Activated T-cell treated with anti-CD3 and anti-CD28 coated beads, Interleukin-2, amount 50 U/mL, for 72 hours (primary cell): ENCODE results near the gene SRC. TPM values are rescaled to one million over a fixed set of nuclear protein-coding genes. Genes with fewer than 3 reads are reported as not detected.

ENCODE experiments used
- ATAC-seq, 2 donors: fragments of 150-1000 bp; cut with Tn5 transposase; replicated peaks in 1 of 2; 2 replicates each; pipeline ENCODE4 v1.10.0; 2021; ENCODE audit warnings: moderate library complexity in 2 of 2, mild to moderate bottlenecking in 1 of 2
- DNase-seq, 2 donors: peaks; one replicate each; pipeline ENCODE4 v3.0.0; 2021 to 2022; ENCODE audit warnings: mixed read lengths in 1 of 2
- H3K27ac Mint-ChIP-seq: one replicate; pipeline ENCODE4 v1.8.0; 2022; ENCODE audit warnings: mild to moderate bottlenecking, moderate library complexity, mixed read lengths
- H3K27me3 Mint-ChIP-seq: one replicate; pipeline ENCODE4 v1.8.0; 2022; ENCODE audit warnings: low read depth, mixed read lengths
- H3K36me3 Mint-ChIP-seq, 2 donors: one replicate each; pipeline ENCODE4 v1.8.0; 2022; ENCODE audit warnings: mixed read lengths in 2 of 2, mild to moderate bottlenecking in 1 of 2; ENCODE audit not compliant: insufficient read depth in 2 of 2
- H3K4me1 Mint-ChIP-seq: one replicate; pipeline ENCODE4 v1.8.0; 2022; ENCODE audit warnings: low read depth, mixed read lengths
- H3K4me3 Mint-ChIP-seq, 2 donors: one replicate each; pipeline ENCODE4 v1.8.0; 2022; ENCODE audit warnings: mild to moderate bottlenecking in 2 of 2, mixed read lengths in 2 of 2, moderate library complexity in 2 of 2
- H3K9me3 Mint-ChIP-seq, 2 donors: one replicate each; pipeline ENCODE4 v1.8.0; 2022; ENCODE audit warnings: mixed read lengths in 2 of 2
- total RNA-seq, 2 donors: library from RNA; stranded (reverse); gene quantifications; one replicate each; pipeline ENCODE4 v1.2.3, GENCODE V29; 2022

The SRC gene
- total RNA-seq, 2 donors from 2014 or later = 5.1 to 6.2 TPM

DNA sequence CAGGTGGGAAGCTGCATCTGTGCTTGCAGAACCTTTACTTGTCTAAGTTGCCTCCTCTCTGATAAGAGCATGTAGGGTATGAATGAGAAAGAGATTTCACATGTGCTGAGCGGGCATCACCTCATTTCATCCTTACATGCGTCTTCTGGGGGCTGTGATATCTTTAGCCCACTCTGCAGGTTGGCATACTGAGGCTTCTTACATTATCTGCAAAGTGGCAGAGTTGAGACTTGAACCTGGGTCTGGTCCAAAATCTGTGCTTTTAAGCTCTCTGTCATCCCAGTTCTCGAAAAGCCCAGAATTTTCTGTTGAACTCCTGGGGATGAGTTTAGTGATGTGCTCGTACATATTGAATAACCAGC, 2.0 kb upstream of the SRC start:
- no peaks in the 10 kb centered on the region for H3K27me3 Mint-ChIP-seq
- H3K4me3 Mint-ChIP-seq = no peak overlapping the region
- ATAC-seq (no peak), DNase-seq (no peak)
- peaks cover 21% of the 10 kb centered on the region for H3K4me1 Mint-ChIP-seq
- no peak overlapping the region for H3K27ac Mint-ChIP-seq
- no peaks in the 10 kb centered on the region for H3K9me3 Mint-ChIP-seq
- H3K36me3 Mint-ChIP-seq = no peaks in the 10 kb centered on the region

DNA sequence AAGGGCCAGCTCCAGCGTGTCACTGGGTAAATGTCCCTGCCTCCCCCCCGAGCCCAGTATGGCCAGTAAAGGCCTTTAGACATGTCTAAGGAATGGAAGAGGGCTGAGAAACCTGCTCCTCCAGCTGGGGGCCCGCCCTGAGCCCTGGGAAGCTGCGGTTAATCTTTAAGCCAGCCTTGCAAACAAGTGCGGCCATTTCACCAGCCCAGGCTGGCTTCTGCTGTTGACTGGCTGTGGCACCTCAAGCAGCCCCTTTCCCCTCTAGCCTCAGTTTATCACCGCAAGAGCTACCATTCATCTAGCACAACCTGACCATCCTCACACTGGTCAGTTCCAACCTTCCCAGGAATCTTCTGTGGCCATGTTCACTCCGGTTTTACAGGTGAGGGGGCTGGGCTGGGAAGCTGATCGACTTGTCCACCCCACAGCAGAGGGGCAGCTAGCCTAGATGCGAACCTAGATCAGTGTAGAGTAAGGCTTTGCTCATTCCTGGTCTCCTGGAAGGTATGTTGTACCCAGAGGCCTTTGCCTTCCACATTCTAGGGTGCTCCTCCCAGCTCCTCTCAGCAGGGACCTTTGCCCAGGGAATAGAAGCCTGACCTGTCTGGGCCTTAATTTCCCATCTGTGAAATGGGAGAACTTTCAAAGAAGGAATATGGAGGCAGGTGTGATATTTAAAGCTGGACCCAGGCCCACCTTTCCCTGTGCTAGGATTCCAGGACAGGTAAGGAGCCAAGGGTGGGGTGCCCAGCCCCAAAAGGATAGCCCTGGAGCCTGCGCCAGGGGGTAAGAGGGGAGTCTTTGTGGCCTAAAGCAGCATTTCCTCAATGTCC, 1.2 kb upstream of the SRC start:
- ATAC-seq (no peak), DNase-seq (no peak)
- Mint-ChIP-seq H3K4me3 (peak overlapping the region; percentile 69 to 72), H3K27me3 (no peaks in the 10 kb centered on the region), H3K27ac (no peak overlapping the region), H3K36me3 (no peaks in the 10 kb centered on the region), H3K9me3 (no peaks in the 10 kb centered on the region), H3K4me1 (peaks cover 21% of the 10 kb centered on the region)

- Mint-ChIP-seq H3K4me1 (peaks cover 21% of the 10 kb centered on the region), H3K9me3 (peaks cover 0 to 2% of the 10 kb centered on the region in 2 donors), H3K27me3 (no peaks in the 10 kb centered on the region), H3K36me3 (no peaks in the 10 kb centered on the region), H3K27ac (no peak overlapping the region), H3K4me3 (no peak overlapping the region)
- DNase-seq (no peak), ATAC-seq (peak; percentile 4 to 6)
Observed at GRCh38 chr20:37346236-37346534, 245 bp downstream of the SRC start.

GRCh38 chr20:37346535-37347346, 801 bp downstream of the SRC start:
- Mint-ChIP-seq H3K9me3 (peaks cover 0 to 2% of the 10 kb centered on the region in 2 donors), H3K4me1 (peaks cover 21% of the 10 kb centered on the region), H3K36me3 (no peaks in the 10 kb centered on the region), H3K4me3 (peak overlapping the region; percentile 6 to 44), H3K27me3 (no peaks in the 10 kb centered on the region), H3K27ac (no peak overlapping the region)
- DNase-seq (no peak), ATAC-seq (no peak)

DNA sequence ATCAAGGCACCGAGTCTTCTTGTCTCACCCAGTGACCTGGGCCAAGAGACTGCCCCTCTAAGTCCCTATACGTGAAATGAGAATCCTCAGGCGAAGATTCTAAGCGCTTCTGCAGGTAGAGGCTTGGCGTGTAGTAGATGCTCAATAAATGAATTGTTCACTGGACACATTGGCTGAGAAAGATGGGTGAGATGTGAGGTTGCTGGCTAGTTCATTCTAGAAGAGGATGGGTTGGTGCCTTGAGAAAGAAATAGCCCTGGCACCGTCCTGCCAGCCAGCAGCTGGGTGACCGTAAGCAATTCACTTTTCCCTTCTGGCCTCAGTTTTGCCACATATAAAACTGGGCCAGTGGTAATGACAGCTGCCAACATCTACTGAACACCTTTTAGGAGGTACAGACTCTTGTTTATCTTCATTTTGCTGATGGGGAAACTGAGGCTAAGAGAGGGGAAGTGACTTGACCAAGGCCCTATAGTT, 1.4 kb downstream of the SRC start:
- DNase-seq (no peak), ATAC-seq (no peak)
- H3K27ac Mint-ChIP-seq = no peak overlapping the region
- peaks cover 21% of the 10 kb centered on the region for H3K4me1 Mint-ChIP-seq
- no peaks in the 10 kb centered on the region for H3K36me3 Mint-ChIP-seq
- H3K9me3 Mint-ChIP-seq = peaks cover 0 to 2% of the 10 kb centered on the region in 2 donors
- H3K27me3 Mint-ChIP-seq = no peaks in the 10 kb centered on the region
- H3K4me3 Mint-ChIP-seq = peak overlapping the region; percentile 21 to 44

DNA sequence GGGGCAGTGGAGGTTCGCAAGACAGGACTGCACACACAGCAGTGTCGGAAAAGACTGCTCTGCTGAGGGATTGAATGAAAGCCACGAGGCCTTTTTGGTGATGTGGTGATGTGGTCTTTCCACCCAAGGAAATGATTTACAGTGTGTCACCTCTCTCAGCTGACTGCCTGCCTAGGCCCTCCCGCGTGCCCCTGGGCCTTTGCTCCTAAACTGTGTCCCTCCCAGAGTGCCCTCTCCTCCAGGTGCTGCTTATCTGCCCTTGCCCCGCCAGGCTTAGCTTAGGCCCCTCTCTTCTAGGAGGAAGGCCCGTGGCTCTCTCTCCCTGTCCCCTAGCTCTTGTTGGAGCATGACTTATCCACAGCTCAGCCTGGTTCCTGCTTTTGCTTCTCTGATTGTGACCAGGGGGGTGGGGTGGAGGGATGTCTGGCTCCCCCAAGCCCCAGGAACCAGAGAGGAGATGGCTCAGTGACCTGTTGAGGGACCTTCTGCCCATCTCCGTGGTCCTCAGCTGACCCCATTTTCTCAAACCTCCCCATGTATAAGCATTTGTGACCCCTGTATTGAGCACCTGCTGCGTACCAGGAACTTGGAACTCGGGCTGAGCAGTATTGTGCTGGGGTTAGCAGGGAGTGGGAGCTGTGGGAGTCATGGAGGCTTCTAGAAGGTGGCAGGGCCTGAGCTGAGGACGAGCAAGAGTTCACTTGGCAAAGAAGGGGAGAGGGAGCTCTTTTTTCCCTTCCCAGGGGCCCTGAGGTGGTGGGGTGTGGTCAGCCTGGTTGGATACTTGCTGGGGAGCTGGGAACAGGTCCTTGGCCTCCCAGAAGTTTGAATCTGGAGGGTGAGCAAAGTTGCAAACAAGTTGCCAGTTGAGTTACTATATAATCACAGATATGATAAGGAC, 2.2 kb downstream of the SRC start:
- Mint-ChIP-seq H3K36me3 (no peaks in the 10 kb centered on the region), H3K27me3 (no peaks in the 10 kb centered on the region), H3K9me3 (peaks cover 0 to 2% of the 10 kb centered on the region in 2 donors), H3K4me1 (peaks cover 21% of the 10 kb centered on the region), H3K27ac (no peak overlapping the region), H3K4me3 (peak overlapping the region; percentile 21 to 44)
- ATAC-seq = peak; percentile 66 to 67
- peak; percentile 18 to 30 for DNase-seq

GRCh38 chr20:37348792-37349516, 3.0 kb downstream of the SRC start:
- H3K27ac Mint-ChIP-seq = no peak overlapping the region
- H3K36me3 Mint-ChIP-seq = no peaks in the 10 kb centered on the region
- no peaks in the 10 kb centered on the region for H3K27me3 Mint-ChIP-seq
- no peak overlapping the region for H3K4me3 Mint-ChIP-seq
- ATAC-seq = no peak
- peaks cover 16% of the 10 kb centered on the region for H3K4me1 Mint-ChIP-seq
- DNase-seq = no peak
- peaks cover 0 to 2% of the 10 kb centered on the region in 2 donors for H3K9me3 Mint-ChIP-seq

DNA sequence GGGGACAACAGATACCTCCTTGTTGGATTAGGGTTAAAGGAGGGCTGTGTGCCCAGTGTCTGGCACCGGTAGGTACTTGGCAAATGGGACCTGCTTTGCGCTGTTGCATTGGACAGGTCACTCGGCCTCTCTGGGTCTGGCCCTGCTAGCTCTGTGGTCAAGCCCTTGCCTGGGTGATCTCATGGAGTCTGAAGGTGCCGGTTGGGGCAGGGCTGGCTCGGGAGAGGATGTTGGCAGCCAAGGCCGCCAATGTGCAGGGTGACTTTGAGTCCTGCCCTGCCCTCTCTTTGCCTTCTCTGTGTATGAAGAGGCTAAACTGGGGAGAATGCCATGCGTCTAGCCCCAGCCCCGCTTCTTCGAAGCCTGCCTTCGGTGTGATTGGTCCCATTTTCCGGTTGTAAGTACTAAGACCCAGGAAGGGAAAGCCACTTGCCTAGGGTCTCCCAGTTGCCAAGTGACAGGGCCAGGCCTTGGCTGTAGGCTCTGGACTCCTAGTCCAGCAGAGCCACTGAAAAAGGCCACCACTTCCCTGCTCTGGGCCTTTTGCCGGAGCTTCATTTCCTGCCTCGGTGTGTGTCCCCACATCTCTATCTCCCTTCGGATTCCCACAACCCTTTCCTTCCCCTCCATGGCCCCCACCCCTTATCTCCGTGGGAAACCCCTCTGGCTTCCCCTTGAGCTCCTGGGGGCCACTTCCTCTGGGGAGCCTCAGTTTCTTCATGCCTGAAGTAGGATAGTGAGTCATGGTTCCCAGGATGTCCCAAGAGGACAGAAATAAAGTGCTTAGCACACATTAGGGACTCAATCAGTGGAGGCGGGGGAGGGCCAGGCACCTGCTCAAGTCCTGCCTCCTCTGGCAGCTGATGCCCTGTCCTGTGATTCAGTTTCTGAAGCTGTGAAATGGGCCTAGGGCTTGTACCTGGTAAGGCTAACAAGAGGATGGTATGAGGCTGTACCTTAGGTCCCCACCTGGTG, 3.9 kb downstream of the SRC start:
- H3K9me3 Mint-ChIP-seq = peaks cover 0 to 2% of the 10 kb centered on the region in 2 donors
- peaks cover 14% of the 10 kb centered on the region for H3K4me1 Mint-ChIP-seq
- H3K27ac Mint-ChIP-seq = no peak overlapping the region
- H3K36me3 Mint-ChIP-seq = no peaks in the 10 kb centered on the region
- DNase-seq = no peak
- no peaks in the 10 kb centered on the region for H3K27me3 Mint-ChIP-seq
- no peak for ATAC-seq
- H3K4me3 Mint-ChIP-seq = no peak overlapping the region

GRCh38 chr20:37350649-37351574, 5.0 kb downstream of the SRC start:
- no peak overlapping the region for H3K4me3 Mint-ChIP-seq
- peaks cover 14% of the 10 kb centered on the region for H3K4me1 Mint-ChIP-seq
- DNase-seq (no peak), ATAC-seq (no peak)
- H3K27ac Mint-ChIP-seq = no peak overlapping the region
- H3K9me3 Mint-ChIP-seq = peaks cover 0 to 2% of the 10 kb centered on the region in 2 donors
- no peaks in the 10 kb centered on the region for H3K36me3 Mint-ChIP-seq
- H3K27me3 Mint-ChIP-seq = no peaks in the 10 kb centered on the region

GRCh38 chr20:37351689-37352607, 6.0 kb downstream of the SRC start:
- Mint-ChIP-seq H3K4me1 (peaks cover 14% of the 10 kb centered on the region), H3K36me3 (no peaks in the 10 kb centered on the region), H3K27ac (no peak overlapping the region), H3K27me3 (no peaks in the 10 kb centered on the region), H3K9me3 (peaks cover 0 to 2% of the 10 kb centered on the region in 2 donors), H3K4me3 (no peak overlapping the region)
- ATAC-seq = no peak
- no peak for DNase-seq
